HG03442 (cell line): ENCODE results near the gene SZRD1.
"Not testable (repeated sequence)": the region's sequence is repeated elsewhere in the genome, so short reads cannot be mapped to it uniquely, and the experiment has no call there.

Experiments used
- ATAC-seq: cut with Tn5 transposase; IDR thresholded peaks from one replicate; pipeline ENCODE4 v1.9.1; 2021; ENCODE audit warnings: mild to moderate bottlenecking, moderate library complexity; ENCODE audit not compliant: unreplicated experiment

Gene SZRD1, protein sequence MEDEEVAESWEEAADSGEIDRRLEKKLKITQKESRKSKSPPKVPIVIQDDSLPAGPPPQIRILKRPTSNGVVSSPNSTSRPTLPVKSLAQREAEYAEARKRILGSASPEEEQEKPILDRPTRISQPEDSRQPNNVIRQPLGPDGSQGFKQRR

DNA sequence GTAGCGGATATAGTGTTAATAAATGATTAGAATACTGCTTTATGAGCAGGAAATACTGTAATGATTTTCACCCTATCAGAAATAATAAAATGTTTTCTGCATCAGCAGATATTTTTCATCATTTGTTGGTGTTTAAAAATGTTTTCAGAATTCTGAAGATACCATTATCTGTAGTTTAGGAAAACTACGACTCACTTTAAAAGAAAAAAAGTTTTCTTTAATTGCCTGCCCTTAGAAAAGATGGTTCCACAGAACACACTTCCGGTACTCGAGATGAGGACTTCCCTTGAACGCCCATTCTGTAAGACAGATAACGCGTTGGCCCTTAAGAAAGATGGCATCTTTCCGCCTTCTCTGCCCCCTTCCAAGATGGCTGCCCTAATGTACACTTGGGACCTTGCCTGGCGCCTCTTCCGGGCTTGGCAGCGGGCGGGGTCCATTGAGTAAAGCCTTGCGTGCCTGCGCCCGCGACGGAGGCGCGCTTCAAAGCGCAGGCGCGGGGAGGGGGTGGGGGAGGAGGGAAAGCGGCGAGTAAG is at the start of gene SZRD1:
TSS of gene SZRD1 (plus strand) at position 521 of the 536 bp plus-strand sequence. CDS start 16 bp downstream, outside the sequence.
- ATAC-seq = peak; percentile 75

DNA sequence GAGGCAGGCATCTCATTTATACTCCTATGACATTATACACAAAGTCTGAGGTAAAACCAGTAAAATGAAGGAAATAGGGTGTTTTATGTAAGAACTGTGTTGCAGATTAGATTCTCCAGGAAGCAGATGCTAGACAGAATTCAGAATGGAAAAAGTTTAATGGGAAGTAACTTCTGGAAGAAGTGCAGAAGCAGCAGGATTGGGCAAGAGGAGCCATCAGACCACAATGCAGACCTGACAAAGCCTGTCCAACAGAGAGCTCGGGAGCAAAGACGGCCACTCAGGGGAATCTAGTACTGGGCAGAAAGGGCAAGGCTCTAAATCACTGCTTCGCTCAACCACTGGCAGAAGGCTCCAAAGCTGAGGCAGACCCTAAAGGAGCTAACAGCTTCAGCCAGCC is 48.5 kb upstream of the SZRD1 start:
- ATAC-seq = no peak

DNA sequence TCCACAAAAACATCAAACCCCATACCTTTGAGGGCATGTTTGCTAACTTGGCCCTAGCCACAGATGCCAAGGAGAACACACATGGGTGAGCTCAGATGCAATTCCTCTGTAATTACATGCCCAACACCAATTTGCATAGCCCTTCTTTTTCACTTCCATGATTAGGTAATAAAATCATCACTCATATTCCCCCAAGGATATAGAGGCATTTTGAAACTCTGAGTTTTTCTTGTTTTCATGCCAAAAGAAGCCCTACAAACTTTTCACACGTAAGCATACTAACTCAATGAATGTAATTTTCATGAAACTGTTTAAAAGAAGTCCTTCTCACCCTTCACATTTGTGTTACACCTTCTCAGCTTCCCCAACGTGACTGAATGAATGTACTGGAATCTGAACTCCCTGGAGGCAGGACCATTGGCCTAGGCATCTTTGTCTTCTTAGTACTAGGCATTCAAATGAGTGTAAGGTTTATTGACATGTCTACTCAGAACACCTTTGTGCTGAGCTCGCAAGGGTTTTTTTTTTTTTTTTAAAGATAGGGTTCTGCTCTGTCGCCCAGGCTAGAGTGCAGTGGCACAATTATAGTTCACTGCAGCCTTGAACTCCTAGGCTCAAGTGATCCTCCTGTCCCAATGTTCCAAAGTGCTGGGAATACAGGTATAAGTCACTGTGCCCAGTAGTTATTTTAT is 45.7 kb upstream of the SZRD1 start:
- no peak for ATAC-seq

DNA sequence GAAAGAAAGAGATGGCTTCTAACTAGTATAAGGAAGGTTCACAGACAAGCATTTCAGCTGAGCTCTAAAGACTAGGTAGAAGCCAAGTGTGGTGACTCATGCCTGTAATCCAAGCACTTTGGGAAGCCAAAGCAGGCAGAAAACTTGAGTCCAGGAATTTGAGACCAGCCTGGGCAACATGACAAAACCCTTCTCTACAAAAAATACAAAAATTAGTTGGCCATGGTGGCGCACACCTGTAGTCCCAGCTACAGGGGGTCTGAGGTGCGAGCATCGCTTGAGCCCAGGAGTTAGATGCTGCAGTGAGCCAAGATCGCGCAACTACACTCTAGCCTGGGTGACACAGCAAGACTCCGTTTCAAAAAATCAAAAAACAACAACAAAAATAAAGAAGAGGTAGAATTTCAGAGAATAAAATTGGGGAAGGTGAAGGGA is 42.6 kb upstream of the SZRD1 start:
- ATAC-seq = no peak

DNA sequence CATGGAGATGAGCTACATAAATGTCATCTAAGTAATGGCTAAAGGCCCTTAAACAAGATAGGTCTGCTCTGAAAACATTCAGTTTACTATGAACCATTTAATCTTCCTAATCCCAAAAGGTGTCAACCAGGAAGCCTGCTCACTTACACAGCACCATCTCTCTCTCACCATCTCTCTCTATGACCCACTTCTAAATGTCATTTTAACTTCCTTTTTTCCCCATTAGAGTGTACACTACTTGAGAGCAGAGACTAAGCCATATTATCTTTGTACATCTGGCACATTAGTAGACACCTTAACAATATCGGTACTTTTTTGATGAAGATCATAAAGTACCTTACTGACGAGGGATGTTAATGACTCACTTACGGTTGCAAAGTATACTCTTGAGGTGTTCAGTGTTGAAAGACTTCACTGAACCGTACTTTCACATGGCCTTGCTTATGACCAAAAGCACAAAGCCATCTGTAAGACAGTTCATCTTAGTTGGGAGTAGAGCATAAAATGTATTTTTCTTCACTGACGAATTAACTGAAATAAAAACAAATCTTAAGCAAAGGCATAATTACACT is 40.1 kb upstream of the SZRD1 start:
- ATAC-seq = no peak

DNA sequence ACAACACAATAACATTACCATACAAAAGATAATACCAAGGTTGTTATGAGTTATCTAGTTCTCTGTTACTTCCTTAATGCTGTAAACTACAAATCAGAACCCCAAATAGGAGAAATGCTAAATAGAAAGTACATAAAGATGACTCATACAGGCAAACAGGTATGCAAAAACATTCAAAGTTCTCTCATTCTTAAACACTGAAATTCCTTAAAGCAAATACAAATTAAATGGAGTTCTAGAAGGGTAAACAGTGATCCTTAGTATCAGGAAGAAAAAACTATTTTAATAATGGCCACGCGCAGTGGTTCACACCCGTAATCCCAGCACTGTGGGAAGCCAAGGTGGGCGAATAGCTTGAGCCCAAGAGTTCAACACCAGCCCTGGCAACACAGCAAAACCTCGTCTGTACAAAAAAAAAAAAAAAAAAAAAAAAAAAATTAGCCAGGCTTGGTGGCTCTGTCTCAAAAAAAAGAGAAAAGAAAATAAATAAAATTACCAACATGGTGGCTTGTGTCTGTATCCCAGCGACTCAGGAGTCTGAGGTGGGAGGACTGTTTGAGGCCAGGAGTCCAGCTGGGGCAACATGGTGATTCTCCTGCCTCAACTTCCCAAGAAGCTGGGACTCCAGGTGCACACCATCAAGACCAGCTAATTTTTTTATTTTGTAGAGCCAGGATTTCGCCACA is 32.2 kb upstream of the SZRD1 start:
- no peak for ATAC-seq

DNA sequence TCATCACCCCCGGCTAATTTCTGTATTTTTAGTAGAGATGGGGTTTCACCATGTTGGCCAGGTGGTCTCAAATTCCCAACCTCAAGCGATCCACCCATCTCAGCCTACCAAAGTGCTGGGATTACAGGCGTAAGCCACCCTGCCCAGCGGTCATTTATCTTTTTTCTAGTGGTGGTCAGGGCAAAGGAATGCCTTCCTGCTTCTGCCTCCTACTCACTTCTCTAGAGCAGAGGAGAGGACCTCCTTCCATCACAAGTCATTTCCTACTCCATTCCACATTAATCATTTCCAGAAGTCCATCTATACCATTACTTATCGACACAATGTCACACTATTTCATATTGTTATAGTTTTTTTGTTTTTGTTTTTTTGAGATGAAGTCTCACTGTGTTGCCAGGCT is 28.1 kb upstream of the SZRD1 start:
- no peak for ATAC-seq

DNA sequence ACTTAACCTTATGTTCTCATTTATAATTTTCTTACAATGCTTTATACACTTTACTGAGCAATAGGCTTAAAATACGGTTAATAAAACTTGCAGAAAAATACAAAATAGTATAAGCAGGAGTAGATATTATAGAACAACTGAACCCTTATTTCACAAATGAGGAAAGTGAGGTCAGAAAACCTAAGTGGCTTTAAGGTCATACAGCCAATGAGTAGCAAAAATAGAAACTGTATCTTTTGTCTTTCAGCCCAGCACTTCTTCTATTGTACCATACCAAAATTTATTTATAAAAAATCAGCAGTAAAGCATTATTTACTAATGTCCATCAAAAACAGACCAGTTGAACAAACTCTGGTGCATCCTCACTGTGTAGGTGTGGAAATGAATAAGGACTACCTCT is 26.4 kb upstream of the SZRD1 start:
- no peak for ATAC-seq

DNA sequence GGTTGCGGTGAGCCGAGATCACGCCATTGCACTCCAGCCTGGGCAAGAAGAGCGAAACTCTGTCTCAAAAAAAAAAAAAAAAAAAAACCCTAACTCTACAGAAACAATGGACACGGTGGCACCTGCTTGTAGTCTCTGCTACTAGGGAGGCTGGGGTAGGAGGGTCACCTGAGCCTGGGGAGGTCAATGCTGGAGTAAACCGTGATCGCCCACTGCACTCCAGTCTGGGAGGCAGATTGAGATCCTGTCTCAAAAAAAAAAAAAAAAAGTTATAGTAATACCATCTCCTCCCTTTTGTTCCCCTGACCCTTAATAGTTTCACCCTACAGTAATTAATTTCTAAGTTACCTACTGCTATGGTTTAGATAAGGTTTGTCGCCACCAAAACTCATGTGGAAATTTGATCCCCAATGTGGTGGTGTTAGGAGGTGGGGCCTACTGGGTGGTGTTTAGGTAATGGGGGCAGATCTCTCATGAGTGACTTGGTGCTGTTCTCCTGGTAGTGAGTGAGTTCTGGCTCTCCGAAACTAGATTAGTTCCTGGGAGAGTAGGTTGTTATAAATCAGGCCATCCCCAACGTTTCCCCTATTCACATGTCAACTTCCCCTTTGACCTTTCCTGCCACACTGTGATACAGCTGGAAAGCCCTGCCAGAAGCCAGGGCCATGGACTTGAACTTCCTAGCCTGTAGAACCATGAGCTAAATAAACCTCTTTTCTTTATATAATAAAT is 24.5 kb upstream of the SZRD1 start:
- ATAC-seq = no peak

DNA sequence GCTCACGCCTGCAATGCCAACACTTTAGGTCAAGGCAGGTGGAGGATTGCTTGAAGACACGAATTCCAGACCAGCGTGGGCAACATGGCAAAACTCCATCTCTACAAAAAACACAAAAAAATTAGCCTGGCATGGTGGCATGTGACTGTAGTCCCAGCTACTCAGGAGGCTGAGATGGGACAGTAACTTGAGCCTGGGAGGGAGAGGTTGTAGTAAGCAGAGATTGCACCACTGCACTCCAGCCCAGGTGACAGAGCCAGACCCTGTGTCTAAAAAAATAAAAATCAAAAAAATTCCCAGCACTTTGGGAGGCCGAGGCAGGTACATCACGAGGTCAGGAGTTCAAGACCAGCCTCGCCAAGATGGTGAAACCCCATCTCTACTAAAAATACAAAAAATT is 23.8 kb upstream of the SZRD1 start:
- ATAC-seq = not testable (repeated sequence)

DNA sequence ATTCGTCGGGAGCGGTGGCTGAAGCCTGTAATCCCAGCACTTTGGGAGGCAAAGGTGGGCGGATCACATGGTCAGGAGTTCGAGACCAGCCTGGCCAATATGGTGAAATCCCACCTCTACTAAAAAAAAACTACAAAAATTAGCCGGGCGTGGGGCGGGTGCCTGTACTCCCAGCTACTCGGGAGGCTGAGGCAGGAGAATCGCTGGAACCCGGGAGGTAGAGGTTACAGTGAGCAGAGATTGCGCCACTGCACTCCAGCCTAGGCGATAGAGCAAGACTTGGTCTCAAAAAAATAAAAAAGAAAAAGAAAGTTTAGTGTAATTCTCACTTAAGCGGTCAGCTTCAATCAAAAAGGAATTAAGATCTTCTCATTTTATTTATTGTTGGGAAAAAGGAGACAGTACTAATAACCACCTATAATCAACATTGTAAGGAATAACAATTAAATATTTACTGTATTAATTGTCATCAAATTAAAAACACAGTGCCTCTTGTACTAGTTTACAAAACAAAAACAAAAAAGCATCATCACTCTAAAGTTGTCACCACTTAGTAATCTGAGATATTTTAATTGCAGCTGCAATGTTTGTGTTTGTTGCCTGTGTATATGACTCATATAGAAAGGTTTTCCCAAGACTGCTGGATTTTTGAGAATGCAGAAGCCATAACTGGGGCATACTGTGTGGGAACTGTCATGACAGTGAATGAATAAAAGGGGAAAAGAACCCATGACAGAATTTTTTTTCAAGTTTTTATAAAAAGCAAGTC is 18.4 kb upstream of the SZRD1 start:
- no peak for ATAC-seq

DNA sequence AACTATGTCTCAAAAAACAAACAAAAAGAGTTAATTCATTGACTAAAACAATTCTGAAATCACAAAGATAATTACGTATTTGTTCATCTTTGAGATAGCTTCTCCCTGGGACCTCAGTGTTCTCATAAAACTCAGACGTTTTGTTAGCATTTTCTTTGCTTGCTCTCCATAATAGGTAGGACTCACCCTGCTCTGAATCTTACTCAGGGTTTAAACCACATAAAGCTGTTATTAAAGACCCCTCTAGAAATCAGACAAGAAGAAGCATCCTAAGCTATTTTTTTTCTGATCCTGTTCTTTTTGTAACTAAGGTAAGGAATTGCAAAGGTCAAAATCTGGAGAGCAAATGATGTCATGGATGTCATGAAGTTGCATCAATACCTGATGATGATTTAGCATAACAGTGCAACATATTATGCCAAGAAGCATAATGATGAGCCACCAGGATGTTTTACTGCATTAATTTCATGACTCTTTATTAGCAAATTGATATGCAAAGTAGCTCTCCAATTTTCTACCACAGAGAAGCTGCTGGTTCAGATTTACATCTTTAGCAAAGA is 17.1 kb upstream of the SZRD1 start:
- ATAC-seq = no peak

DNA sequence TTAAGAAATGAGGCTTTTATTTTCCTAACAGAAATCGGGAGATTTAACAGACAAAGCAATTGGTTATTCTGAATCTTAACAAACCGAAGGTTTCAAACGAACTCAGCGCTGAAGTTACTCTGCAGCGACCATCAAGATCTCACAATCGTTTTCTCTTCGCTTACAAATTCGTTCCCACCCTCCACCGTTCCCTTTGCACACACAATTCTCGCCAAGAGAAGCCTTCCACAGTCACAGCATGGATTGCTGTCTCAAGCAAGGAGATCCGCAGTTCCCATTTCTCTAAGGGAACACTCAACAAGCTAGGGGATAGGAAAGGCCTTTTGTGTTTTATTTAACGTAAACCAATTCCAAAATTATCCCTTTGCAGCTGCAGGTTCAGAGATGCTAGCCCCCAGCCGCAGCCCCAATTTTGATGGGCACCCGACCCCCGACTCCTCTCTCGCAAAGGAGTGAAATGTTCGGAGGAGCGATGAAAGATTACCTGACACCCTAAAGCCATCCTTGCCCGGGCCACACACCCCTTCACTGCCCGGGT is 15.5 kb upstream of the SZRD1 start:
- no peak for ATAC-seq

DNA sequence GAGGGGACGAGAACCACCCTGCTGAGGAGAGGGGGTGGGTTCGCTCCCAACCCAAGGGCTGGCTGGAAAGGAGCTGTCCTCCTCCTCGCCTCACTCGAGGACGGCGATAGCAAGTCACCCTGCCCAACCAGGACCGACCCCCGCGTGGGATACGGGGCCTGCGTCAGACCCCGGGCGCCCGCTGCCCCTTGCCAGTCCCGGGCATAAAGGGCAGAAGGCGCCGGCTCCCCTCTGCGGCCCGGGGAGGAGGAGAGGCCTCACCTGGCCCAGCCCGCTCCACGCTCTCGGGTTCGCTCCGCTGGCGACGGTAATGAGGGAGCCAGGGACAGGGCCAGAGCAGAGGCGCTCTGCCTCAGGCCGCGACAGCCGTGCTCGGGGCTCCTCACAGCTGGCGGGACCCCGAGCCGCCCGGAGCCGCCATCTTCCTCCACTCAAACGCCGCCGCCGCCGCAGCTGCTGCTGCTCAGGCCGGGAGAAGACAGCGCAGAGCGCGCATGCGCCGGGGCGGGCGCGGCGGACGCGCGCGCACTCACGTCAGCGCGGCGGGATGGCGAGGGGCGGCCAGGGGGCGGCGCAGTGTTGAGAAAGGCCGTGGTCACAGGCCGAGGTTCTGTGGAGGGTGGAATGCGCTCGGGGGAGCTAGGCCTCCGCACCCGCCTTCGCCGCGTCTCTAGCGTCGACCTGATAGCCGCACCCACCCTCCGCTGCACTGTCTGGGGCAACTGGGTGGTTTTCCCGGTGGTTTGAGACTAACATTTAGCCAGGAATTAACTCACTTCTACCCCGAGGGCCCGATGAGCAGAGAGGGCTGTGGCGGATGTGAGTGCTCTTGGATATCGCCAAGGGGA is 14.8 kb upstream of the SZRD1 start, which contains the start of gene FBXO42:
TSS of gene FBXO42 (minus strand) at position 487 of the 848 bp plus-strand sequence. CDS start 37,062 bp downstream, outside the sequence.
- ATAC-seq = peak; percentile 84

DNA sequence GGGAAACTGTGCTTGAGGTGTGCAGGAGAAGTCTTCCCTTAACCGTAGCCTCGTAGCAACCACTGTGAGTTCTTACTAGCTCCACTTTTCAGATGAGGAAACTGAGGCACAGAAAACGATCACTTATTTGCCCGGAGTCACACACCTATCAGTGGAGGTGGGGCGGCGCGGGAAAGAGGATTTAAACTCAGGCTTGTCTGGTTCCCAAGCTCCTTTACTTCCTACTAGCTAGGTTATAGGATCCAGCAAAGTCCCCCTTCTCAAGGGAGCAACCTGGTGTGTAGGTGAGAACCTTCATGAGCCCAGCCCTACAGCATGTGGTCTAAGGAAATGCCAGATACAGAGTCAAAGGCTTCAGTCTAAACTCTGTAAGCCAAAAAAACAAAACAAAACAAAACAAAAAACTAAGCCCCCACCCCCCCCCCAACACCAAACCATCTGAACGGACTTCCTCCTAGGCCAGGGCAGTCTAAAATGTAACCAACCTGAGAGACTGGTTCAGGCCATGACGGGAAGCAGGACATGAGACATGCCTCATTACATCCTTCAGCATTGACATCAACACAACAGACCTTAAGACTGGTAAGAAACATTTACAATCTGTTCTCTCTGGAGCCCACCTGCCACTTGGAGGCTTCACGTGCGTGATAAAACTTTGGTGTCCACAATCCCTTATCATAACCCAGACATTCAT is 14.1 kb upstream of the SZRD1 start:
- ATAC-seq = no peak

DNA sequence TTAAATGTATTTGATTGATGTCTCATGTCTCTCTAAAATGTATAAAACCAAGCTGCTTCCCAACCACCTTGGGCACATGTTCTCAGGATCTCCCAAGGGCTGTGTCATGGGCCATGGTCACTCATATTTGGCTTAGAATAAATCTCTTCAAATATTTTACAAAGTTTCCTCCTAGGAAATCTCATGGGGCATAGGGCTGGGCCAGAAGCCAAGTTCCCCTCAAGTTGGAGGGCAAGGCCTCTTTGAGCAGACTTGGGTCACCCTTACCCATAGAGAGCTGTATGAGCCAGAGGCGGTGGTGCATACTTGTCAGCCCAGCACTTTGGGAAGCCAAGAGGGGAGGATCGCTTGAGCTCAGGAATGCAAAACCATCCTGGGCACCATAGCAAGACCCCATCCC is 12.4 kb upstream of the SZRD1 start:
- no peak for ATAC-seq

DNA sequence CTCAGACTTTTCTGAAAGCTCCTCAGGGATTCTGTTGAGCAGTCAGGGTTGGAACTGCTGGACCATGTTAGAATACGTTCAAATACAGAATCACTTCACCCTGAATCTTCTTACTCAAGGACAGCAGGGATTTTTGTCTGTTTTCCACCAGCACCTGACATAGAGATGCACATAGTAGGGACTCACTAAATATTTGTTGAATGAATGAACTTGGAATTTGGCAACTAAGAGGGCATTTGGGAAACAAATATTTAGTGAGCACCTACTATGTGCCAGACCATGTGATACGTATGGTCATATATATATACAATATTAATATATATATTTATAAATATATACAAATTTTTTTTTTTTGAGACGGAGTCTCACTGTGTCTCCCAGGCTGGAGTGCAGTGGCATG is 10.2 kb upstream of the SZRD1 start:
- no peak for ATAC-seq

DNA sequence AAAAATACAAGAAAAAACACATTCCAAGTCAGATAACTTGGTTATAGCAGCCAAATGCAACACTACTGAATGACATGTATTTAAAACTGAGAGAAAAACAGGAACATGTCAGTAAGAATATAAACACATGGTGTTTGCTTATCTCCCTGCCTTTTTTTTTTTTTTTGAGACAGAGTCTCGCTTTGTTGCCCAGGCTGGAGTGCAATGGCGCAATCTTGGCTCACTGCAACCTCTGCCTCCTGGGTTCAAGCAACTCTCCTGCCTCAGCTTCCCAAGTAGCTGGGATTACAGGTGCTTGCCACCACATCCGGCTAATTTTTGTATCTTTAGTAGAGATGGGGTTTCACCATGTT is 1.9 kb upstream of the SZRD1 start:
- ATAC-seq = not testable (repeated sequence)
